A673 (cell line): ENCODE results near the gene TMEM244.

ENCODE experiments used
- EZH2 ChIP-seq: fragments of 200-600 bp; sonication (generic); IDR thresholded peaks from 2 replicates; pipeline ENCODE4 v1.6.1; 2017; ENCODE audit warnings: borderline replicate concordance, low read depth, mild to moderate bottlenecking, mixed read lengths, antibody characterized with exemption, low read length; ENCODE audit not compliant: poor library complexity, severe bottlenecking
- TF ChIP-seq, protein P1 (sequence below): fragments of 300-800, 200-600 bp; sonication (generic); conservative IDR thresholded peaks from 2 replicates; pipeline ENCODE4 v1.5.1; 2017; ENCODE audit warnings: low read depth, mild to moderate bottlenecking, antibody characterized with exemption, low read length, moderate library complexity, mixed read lengths

DNA sequence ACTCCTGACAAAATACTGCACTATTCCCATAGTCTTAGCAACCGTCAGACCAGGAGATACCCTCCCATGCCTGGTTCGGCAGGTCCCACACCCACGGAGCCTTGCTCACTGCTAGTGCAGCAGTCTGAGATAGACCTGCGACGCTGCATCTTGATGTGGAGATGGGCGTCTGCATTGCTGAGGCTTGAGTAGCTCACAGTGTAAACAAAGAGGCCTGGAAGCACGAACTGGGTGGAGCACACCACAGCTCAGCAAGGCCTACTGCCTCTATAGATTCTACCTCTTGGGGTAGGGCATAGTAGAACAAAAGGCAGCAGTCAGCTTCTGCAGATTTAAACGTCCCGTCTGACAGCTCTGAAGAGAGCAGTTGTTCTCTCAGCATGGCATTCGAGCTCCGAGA is 25.4 kb downstream of the TMEM244 start:
- TF ChIP-seq, protein P1, sequence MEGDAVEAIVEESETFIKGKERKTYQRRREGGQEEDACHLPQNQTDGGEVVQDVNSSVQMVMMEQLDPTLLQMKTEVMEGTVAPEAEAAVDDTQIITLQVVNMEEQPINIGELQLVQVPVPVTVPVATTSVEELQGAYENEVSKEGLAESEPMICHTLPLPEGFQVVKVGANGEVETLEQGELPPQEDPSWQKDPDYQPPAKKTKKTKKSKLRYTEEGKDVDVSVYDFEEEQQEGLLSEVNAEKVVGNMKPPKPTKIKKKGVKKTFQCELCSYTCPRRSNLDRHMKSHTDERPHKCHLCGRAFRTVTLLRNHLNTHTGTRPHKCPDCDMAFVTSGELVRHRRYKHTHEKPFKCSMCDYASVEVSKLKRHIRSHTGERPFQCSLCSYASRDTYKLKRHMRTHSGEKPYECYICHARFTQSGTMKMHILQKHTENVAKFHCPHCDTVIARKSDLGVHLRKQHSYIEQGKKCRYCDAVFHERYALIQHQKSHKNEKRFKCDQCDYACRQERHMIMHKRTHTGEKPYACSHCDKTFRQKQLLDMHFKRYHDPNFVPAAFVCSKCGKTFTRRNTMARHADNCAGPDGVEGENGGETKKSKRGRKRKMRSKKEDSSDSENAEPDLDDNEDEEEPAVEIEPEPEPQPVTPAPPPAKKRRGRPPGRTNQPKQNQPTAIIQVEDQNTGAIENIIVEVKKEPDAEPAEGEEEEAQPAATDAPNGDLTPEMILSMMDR = no peak
- TF ChIP-seq EZH2 = no peak
